Measurements from ENCODE around the gene PNRC1.

DNA sequence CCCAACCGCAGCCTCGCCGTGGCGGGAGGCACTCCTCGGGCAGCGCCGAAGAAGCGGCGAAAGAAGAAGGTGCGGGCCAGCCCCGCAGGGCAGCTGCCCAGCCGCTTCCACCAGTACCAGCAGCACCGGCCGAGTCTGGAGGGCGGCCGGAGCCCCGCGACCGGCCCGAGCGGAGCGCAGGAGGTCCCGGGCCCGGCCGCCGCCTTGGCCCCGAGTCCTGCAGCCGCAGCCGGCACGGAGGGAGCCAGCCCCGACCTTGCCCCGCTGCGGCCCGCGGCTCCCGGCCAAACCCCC is 525 bp downstream of the PNRC1 start:
- TF ChIP-seq POLR2AphosphoS5 (IDR thresholded peaks at IDR 0.05) (no peak), POLR2A (IDR thresholded peaks at IDR 0.05) (no peak)
- TF ChIP-seq, protein P1, sequence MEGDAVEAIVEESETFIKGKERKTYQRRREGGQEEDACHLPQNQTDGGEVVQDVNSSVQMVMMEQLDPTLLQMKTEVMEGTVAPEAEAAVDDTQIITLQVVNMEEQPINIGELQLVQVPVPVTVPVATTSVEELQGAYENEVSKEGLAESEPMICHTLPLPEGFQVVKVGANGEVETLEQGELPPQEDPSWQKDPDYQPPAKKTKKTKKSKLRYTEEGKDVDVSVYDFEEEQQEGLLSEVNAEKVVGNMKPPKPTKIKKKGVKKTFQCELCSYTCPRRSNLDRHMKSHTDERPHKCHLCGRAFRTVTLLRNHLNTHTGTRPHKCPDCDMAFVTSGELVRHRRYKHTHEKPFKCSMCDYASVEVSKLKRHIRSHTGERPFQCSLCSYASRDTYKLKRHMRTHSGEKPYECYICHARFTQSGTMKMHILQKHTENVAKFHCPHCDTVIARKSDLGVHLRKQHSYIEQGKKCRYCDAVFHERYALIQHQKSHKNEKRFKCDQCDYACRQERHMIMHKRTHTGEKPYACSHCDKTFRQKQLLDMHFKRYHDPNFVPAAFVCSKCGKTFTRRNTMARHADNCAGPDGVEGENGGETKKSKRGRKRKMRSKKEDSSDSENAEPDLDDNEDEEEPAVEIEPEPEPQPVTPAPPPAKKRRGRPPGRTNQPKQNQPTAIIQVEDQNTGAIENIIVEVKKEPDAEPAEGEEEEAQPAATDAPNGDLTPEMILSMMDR (IDR thresholded peaks at IDR 0.05 in 8 of 11, conservative IDR thresholded peaks at IDR 0.05 in 3 of 11), result no peak
